ENCODE data around the gene SYT9.
A peak's percentile ranks its signal among the peaks of the same experiment; 100 is the strongest.
"Not testable (repeated sequence)": the region's sequence is repeated elsewhere in the genome, so short reads cannot be mapped to it uniquely, and the experiment has no call there.

The SYT9 gene

DNA sequence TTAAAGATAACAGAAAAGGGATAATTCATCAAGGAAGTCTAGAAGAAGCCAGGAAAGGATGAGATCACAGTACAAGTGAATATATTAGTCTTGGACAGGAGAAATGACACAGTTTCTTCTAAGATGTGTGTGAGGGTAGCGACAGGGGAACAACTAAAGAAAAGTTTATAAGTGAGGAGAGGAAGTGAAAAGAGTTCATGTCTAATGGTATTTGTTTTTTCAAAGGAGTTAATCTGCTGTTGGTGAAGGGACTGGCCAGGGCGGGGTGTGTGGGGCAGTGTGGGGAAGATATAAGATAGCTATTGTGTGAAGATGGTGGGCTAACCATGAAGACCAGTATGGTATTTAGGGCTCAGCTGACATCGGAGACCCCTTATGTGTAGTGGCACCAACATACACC lies 254.5 kb downstream of the SYT9 start:
- DNase-seq (ENCODE audit: low spot score): no peak

DNA sequence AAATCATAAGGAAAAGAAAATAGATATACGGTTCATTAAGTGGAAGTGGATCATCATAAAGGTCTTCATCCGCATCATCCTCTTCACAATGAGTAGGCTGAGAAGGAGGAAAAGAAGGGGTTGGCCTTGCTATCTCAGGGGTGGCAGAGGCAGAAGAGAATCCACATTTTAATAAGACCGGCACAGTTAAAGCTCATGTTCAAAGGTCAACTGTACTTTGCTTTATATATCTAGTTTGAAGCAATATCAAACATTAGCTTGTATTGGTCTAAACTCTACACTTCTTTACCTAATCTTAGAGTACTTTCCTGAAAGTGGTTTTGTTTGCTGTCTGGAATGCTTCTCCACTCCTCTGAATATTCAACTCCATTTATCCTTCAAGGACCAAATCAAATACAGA lies 256.4 kb downstream of the SYT9 start:
- DNase-seq (ENCODE audit: low spot score): no peak

GRCh38 chr11:7509966-7510365 lies 258.3 kb downstream of the SYT9 start:
- no peak for DNase-seq (ENCODE audit: low spot score)

DNA sequence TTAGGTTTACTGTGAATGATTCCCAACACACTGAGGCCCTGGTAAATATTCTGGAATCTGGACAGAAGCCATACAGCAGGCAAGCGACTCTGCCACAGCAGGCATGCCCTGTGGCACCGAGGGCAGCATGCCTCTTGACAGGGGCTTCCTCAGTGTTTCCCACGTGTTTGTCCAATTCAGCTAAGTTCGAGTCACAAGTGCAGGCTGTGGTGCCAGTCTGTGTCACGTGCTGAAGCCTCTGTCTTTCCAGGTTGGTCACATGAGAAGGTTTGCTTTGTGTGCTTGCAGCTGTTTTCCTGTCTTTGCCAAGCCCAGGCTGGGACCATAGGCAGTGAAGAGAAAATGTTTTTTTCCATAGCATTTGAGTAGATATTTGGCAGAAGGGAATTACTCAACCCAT lies 259.7 kb downstream of the SYT9 start:
- DNase-seq (ENCODE audit: low spot score): no peak

DNA sequence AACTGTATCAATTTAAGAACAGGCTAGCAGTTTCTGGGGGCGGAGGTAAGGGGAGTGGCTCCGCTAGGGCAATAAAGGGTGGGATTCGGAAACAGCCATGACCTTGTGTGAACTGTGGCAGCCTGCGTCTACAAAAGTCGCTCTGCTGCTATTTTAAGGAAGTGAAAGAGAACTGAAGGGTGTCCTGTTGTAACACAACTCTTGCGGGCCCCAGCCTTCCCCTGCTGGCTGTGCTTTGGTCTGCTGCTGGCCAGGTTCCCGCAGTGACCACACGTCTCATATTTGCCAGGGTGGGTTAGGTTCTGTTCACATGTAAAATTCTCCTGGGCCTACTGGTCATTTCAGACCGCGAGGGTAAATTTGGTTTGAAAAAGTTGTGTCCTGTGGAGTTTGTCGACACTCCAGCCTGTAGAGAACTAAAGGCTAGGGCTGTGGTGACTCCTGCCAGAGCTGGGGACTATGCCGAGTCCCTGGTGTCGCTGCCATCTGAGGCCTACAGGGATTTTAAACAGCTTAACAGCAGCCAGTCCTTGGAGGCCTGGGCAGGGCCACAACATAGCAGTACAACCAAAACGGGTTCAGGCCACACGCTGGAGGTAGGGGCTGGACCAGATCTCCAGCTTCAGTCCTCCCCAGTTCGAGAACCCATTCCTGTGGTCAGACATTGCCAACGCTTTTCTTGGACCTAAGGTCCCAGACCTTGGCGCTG lies 261.0 kb downstream of the SYT9 start:
- DNase-seq (ENCODE audit: low spot score): peak; percentile 2

- peak; percentile 33 for DNase-seq (ENCODE audit: low spot score)
These were observed 261.8 kb downstream of the SYT9 start, which contains the start of gene PPFIBP2 for GRCh38 chr11:7513234-7514098. Gene PPFIBP2 (plus strand): TSS chr11:7513999. CDS start chr11:7549476, 35,477 bp downstream.

DNA sequence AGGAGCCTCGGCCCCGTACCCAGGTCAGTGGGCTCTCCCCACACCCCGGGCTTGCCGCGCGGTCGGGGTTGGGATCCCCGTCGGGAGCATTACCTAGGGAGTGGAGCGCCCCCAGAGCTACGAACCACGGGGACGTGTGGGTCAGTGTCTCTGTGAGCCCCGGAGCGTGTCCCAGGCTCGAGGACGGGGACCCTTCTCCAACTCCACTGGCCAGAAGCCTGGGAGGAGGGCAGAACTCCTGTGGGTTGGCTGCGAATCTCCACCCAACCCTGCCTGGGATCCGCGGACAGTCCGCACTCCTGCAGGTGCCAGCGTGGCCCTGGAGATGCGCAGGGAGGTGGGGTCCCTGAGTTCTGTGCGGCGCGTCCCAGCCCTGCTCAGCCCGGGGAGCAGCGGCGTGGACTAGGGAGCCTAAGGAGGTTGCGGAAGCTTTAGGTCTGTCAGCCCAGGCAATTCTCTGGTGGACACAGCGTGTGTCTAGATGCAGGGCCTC lies 262.4 kb downstream of the SYT9 start:
- no peak for DNase-seq (ENCODE audit: low spot score)

DNA sequence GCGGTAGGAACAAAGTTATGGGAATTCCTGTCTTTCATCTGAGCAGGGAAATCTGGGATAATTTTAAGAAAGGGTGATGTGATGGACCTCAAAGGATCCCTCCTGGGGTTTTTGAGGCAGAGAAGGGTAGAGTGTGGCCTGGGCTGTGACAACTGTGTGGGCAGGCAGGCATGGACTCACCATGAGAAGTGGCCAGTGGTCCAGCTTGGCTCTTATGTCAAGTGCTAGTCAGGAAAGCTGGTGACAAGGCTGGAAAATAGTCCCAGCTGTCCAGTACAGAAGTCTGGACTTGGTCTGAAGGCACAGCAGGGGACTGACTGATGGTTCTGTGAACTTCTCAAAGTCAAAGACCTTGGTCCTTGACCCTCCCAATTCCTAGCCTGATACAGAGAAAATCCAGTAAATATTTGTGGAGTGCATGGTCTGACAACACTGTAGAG lies 263.8 kb downstream of the SYT9 start:
- DNase-seq (ENCODE audit: low spot score): no peak

DNA sequence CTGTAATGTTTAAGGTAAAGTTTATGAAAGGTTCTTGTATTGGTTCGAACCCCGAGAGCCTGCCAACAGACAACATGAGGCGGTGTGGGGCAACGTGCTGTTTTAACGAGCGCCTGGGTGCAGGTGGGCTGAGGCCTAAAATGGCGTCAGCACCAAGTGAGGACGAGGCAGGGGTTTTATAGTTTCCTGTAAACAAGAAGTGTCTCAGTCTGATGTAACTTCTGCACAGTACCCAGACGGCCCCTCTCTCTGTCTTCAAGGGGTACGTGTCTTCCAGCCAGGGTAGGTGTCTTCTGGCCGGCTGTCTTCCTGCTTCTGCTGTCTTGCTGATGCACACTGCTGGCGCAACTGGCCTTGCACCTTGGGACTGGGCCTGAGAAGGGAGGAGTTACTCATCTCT lies 264.8 kb downstream of the SYT9 start:
- no peak for DNase-seq (ENCODE audit: low spot score)

GRCh38 chr11:7517743-7518142 lies 266.0 kb downstream of the SYT9 start:
- DNase-seq (ENCODE audit: low spot score): not testable (repeated sequence)

Measured in kidney capillary endothelial cell (primary cell).